BE2C (cell line): ENCODE data around the gene POLR3E.

Experiments
- DNase-seq: peaks from one replicate; pipeline ENCODE4 v3.0.0-alpha.2; 2020
- H3K27me3 ChIP-seq: fragments of 250-450 bp; sonication (Bioruptor Pico); 2 replicates; pipeline ENCODE4 v1.5.1; 2020; ENCODE audit warnings: mild to moderate bottlenecking
- H3K36me3 ChIP-seq: fragments of 250-450 bp; sonication (Bioruptor Pico); 2 replicates; pipeline ENCODE4 v1.5.1; 2020; ENCODE audit warnings: mild to moderate bottlenecking
- H3K4me1 ChIP-seq: fragments of 250-450 bp; sonication (Bioruptor Pico); 2 replicates; pipeline ENCODE4 v1.5.1; 2020
- H3K4me3 ChIP-seq: 2 replicates; pipeline ENCODE4 v1.5.1; 2011; ENCODE audit warnings: low read depth, low read length
- H3K9me3 ChIP-seq: fragments of 250-450 bp; sonication (Bioruptor Pico); 2 replicates; pipeline ENCODE4 v1.5.1; 2020
- CTCF ChIP-seq: IDR thresholded peaks from 2 replicates; pipeline ENCODE4 v1.5.1; 2012; ENCODE audit warnings: mild to moderate bottlenecking, low read depth, low read length

The POLR3E gene

GRCh38 chr16:22302776-22303363, 5.7 kb downstream of the POLR3E start:
- H3K36me3 ChIP-seq = peaks cover 44% of the 10 kb centered on the region
- no peak overlapping the region for H3K4me3 ChIP-seq
- H3K9me3 ChIP-seq = no peaks in the 10 kb centered on the region
- no peak for DNase-seq
- H3K27me3 ChIP-seq = no peaks in the 10 kb centered on the region
- TF ChIP-seq CTCF = no peak
- H3K4me1 ChIP-seq = 0 out of 2 replicates have a peak, but pooled peaks cover 2% of the 10 kb centered on the region

- no peaks in the 10 kb centered on the region for H3K9me3 ChIP-seq
- 0 out of 2 replicates have a peak, but pooled peaks cover 2% of the 10 kb centered on the region for H3K4me1 ChIP-seq
- H3K4me3 ChIP-seq = no peak overlapping the region
- peaks cover 58% of the 10 kb centered on the region for H3K36me3 ChIP-seq
- H3K27me3 ChIP-seq = no peaks in the 10 kb centered on the region
- TF ChIP-seq CTCF = no peak
- DNase-seq = no peak
Observed at GRCh38 chr16:22304411-22304810, 7.2 kb downstream of the POLR3E start.

GRCh38 chr16:22306788-22307187, 9.6 kb downstream of the POLR3E start:
- H3K27me3 ChIP-seq = no peaks in the 10 kb centered on the region
- H3K4me3 ChIP-seq = no peak overlapping the region
- TF ChIP-seq CTCF = no peak
- H3K4me1 ChIP-seq = no peaks in the 10 kb centered on the region
- no peaks in the 10 kb centered on the region for H3K9me3 ChIP-seq
- peaks cover 70% of the 10 kb centered on the region for H3K36me3 ChIP-seq
- no peak for DNase-seq

GRCh38 chr16:22307838-22308237, 10.6 kb downstream of the POLR3E start:
- TF ChIP-seq CTCF = no peak
- no peak overlapping the region for H3K4me3 ChIP-seq
- no peaks in the 10 kb centered on the region for H3K9me3 ChIP-seq
- no peaks in the 10 kb centered on the region for H3K27me3 ChIP-seq
- no peak for DNase-seq
- H3K36me3 ChIP-seq = peaks cover 70% of the 10 kb centered on the region
- H3K4me1 ChIP-seq = no peaks in the 10 kb centered on the region

- Histone ChIP-seq H3K9me3 (no peaks in the 10 kb centered on the region), H3K36me3 (peaks cover 68% of the 10 kb centered on the region), H3K4me1 (no peaks in the 10 kb centered on the region), H3K4me3 (no peak overlapping the region), H3K27me3 (no peaks in the 10 kb centered on the region)
- no peak for TF ChIP-seq CTCF
- DNase-seq = no peak
Observed at GRCh38 chr16:22308824-22309520, 11.8 kb downstream of the POLR3E start.

- H3K27me3 ChIP-seq = no peaks in the 10 kb centered on the region
- no peaks in the 10 kb centered on the region for H3K4me1 ChIP-seq
- no peak for TF ChIP-seq CTCF
- H3K4me3 ChIP-seq = no peak overlapping the region
- no peak for DNase-seq
- H3K9me3 ChIP-seq = no peaks in the 10 kb centered on the region
- peaks cover 62% of the 10 kb centered on the region for H3K36me3 ChIP-seq
Observed at GRCh38 chr16:22311520-22311919, 14.3 kb downstream of the POLR3E start.
